IMR-90 (cell line): ENCODE measurements around the gene RPTOR. TPM values are rescaled to one million over a fixed set of nuclear protein-coding genes. Genes with fewer than 3 reads are reported as not detected.

ENCODE experiments used
- ATAC-seq: fragments of 200-7000 bp; cut with Tn5 transposase; 2 replicates; pipeline ENCODE4 v1.9.1; 2020; ENCODE audit warnings: low read depth, mild to moderate bottlenecking, moderate library complexity
- BruUV-seq: library from RNA; stranded (reverse); fragments of 400-500 nt; replicated peaks from 2 replicates; lab custom pipeline; 2021; lab: Mats Ljungman, UMichigan
- CTCF ChIA-PET: fragments of 300-600 bp; formaldehyde crosslinking; extraction: SDS; loops from one replicate; lab custom pipeline; 2021; ENCODE audit warnings: antibody characterized with exemption; lab: Yijun Ruan, JAX
- POLR2A ChIA-PET: fragments of 300-600 bp; sonication (Branson Sonifier 250); formaldehyde crosslinking; loops from one replicate; lab custom pipeline; 2022; ENCODE audit warnings: antibody characterized with exemption; ENCODE audit not compliant: unreplicated experiment; lab: Charles Lee
- DNase-seq: peaks from one replicate; pipeline ENCODE4 v3.0.0; 2013
- H2AFZ ChIP-seq: replicated peaks from 2 replicates; pipeline ENCODE3; 2013; ENCODE audit warnings: low read length, mild to moderate bottlenecking; ENCODE audit not compliant: poor library complexity
- H2AK5ac ChIP-seq: 2 replicates; pipeline ENCODE4 v1.6.1; 2013; ENCODE audit warnings: low read depth, low read length, inconsistent platforms
- H2AK9ac ChIP-seq: replicated peaks from 2 replicates; pipeline ENCODE3; 2013; ENCODE audit warnings: mild to moderate bottlenecking, low read depth, low read length, moderate library complexity; ENCODE audit not compliant: poor library complexity
- H2BK120ac ChIP-seq: 2 replicates; pipeline ENCODE4 v1.6.1; 2013; ENCODE audit warnings: low read depth, low read length, inconsistent platforms
- H2BK15ac ChIP-seq: 3 replicates; pipeline ENCODE4 v1.6.1; 2013; ENCODE audit warnings: low read depth, low read length, inconsistent platforms
- H2BK20ac ChIP-seq: 2 replicates; pipeline ENCODE4 v1.6.1; 2013; ENCODE audit warnings: low read depth, mild to moderate bottlenecking, inconsistent platforms, low read length, moderate library complexity
- H2BK5ac ChIP-seq: 2 replicates; pipeline ENCODE4 v1.6.1; 2013; ENCODE audit warnings: mild to moderate bottlenecking, low read depth, low read length, inconsistent platforms; ENCODE audit not compliant: poor library complexity, severe bottlenecking
- H3K14ac ChIP-seq: replicated peaks from 2 replicates; pipeline ENCODE4 v1.6.1; 2013; ENCODE audit warnings: low read depth, low read length, inconsistent platforms
- H3K18ac ChIP-seq: 2 replicates; pipeline ENCODE4 v1.6.1; 2013; ENCODE audit warnings: low read depth, low read length, control low read depth
- H3K23ac ChIP-seq: 2 replicates; pipeline ENCODE4 v1.6.1; 2013; ENCODE audit warnings: low read depth, low read length, inconsistent platforms
- H3K27ac ChIP-seq: 2 replicates; pipeline ENCODE4 v1.5.1; 2013; ENCODE audit warnings: mild to moderate bottlenecking, control low read depth, low read length; ENCODE audit not compliant: insufficient read depth
- H3K27me3 ChIP-seq: 2 replicates; pipeline ENCODE4 v1.6.1; 2013; ENCODE audit warnings: low read length; ENCODE audit not compliant: control insufficient read depth, insufficient read depth
- H3K36me3 ChIP-seq: 2 replicates; pipeline ENCODE4 v1.6.1; 2013; ENCODE audit warnings: low read length, mixed read lengths; ENCODE audit not compliant: control insufficient read depth, insufficient read depth
- H3K4ac ChIP-seq: 2 replicates; pipeline ENCODE4 v1.6.1; 2013; ENCODE audit warnings: low read depth, low read length, inconsistent platforms
- H3K4me1 ChIP-seq: 2 replicates; pipeline ENCODE4 v1.6.1; 2013; ENCODE audit warnings: low read length, mixed read lengths; ENCODE audit not compliant: control insufficient read depth, insufficient read depth
- H3K4me2 ChIP-seq: 2 replicates; pipeline ENCODE4 v1.6.1; 2013; ENCODE audit warnings: low read depth, mild to moderate bottlenecking, control low read depth, low read length, moderate library complexity
- H3K4me3 ChIP-seq: 2 replicates; pipeline ENCODE4 v1.5.1; 2013; ENCODE audit warnings: low read depth, mild to moderate bottlenecking, control low read depth, low read length, moderate library complexity; ENCODE audit not compliant: insufficient read depth
- H3K56ac ChIP-seq: 2 replicates; pipeline ENCODE4 v1.6.1; 2013; ENCODE audit warnings: low read length, inconsistent platforms; ENCODE audit not compliant: insufficient read depth; ENCODE audit errors: extremely low read depth
- H3K79me1 ChIP-seq, 2 experiments: 2 replicates each; pipeline ENCODE4 v1.6.1; 2013; ENCODE audit warnings: low read length in 2 of 2, inconsistent platforms in 1 of 2, low read depth in 1 of 2
- H3K9ac ChIP-seq: 2 replicates; pipeline ENCODE4 v1.6.1; 2013; ENCODE audit warnings: low read depth, low read length, control low read depth
- H3K9me1 ChIP-seq: 2 replicates; pipeline ENCODE4 v1.6.1; 2013; ENCODE audit warnings: low read length, inconsistent platforms; ENCODE audit not compliant: insufficient read depth
- H3K9me3 ChIP-seq: 2 replicates; pipeline ENCODE4 v1.6.1; 2013; ENCODE audit warnings: low read length; ENCODE audit not compliant: control insufficient read depth, insufficient read depth
- H4K20me1 ChIP-seq: 2 replicates; pipeline ENCODE4 v1.6.1; 2013; ENCODE audit warnings: low read length, inconsistent platforms; ENCODE audit not compliant: insufficient read depth
- H4K5ac ChIP-seq: 2 replicates; pipeline ENCODE4 v1.6.1; 2013; ENCODE audit warnings: mild to moderate bottlenecking, low read depth, low read length, control low read depth
- H4K8ac ChIP-seq, 2 experiments: 2 replicates each; pipeline ENCODE4 v1.6.1; 2013; ENCODE audit warnings: low read depth in 2 of 2, low read length in 2 of 2, control low read depth in 1 of 2, inconsistent platforms in 1 of 2
- H4K91ac ChIP-seq: 2 replicates; pipeline ENCODE4 v1.6.1; 2013; ENCODE audit warnings: low read depth, low read length, inconsistent platforms; ENCODE audit not compliant: insufficient read depth
- BHLHE40 ChIP-seq: fragments of 150-350 bp; IDR thresholded peaks from 2 replicates; pipeline ENCODE4 v1.6.1; 2016; ENCODE audit warnings: mild to moderate bottlenecking, low read depth, low read length
- ELK1 ChIP-seq: fragments of 150-350 bp; IDR thresholded peaks from 2 replicates; pipeline ENCODE4 v1.6.1; 2016; ENCODE audit warnings: low read depth, mild to moderate bottlenecking, low read length, moderate library complexity, borderline replicate concordance
- MAFK ChIP-seq: IDR thresholded peaks from 2 replicates; pipeline ENCODE4 v1.6.1; 2012; ENCODE audit warnings: low read depth, low read length, improper control_type of control experiment
- MAZ ChIP-seq: IDR thresholded peaks from 2 replicates; pipeline ENCODE4 v1.6.1; 2012; ENCODE audit warnings: low read depth, mild to moderate bottlenecking, low read length, improper control_type of control experiment, moderate library complexity, borderline replicate concordance
- NFE2L2 ChIP-seq: fragments of 150-350 bp; IDR thresholded peaks from 2 replicates; pipeline ENCODE4 v1.6.1; 2016; ENCODE audit warnings: low read depth, mild to moderate bottlenecking, low read length
- WGBS, 2 experiments: methylation state at CpG; one replicate each; pipeline versions ENCODE4 v1.1.5 to v1.1.7; 2013; ENCODE audit warnings: missing lambda C conversion rate in 2 of 2; ENCODE audit not compliant: insufficient read length in 1 of 2; ENCODE audit errors: extremely low coverage in 2 of 2; 5-methylcytosine and 5-hydroxymethylcytosine counted together
- dilution Hi-C: fragments of 300-500 bp; cut with HindIII; formaldehyde crosslinking; loops from one replicate; pipeline ENCODE4 v1.14.3; 2018; ENCODE audit warnings: low sequenced_read_pairs; ENCODE audit not compliant: unreplicated experiment
- in situ Hi-C: fragments of 300-500 bp; cut with MboI; formaldehyde crosslinking; loops from 3 replicates; pipeline ENCODE4 v1.14.3; 2019; ENCODE audit warnings: low sequenced_read_pairs, inconsistent platforms, mixed read lengths
- intact Hi-C: fragments of 100-400 bp; cut with micrococcal nuclease; formaldehyde crosslinking; loops from 2 replicates; pipeline ENCODE4 v1.10.0; 2022
- polyA plus RNA-seq, 3 experiments: library from polyadenylated mRNA; depleted of rRNA; stranded (reverse); fragments of >200 nt; gene quantifications; 2 replicates each; pipeline ENCODE4 v1.2.3, GENCODE V29; 2012; ENCODE audit warnings: low replicate concordance in 1 of 3
- total RNA-seq: library from RNA; depleted of rRNA; stranded (reverse); fragments of >200 nt; gene quantifications from 2 replicates; pipeline ENCODE4 v1.2.3, GENCODE V29; 2012

Gene RPTOR
- total and polyA plus RNA-seq, 2 of the 4 experiments (the other 2 are of a cell fraction), result 10.8 to 14.7 TPM

- Histone ChIP-seq H2BK20ac (no peak overlapping the region), H3K4ac (no peak overlapping the region), H4K8ac (no peak overlapping the region), H3K14ac (no peak overlapping the region), H3K18ac (no peak overlapping the region), H4K20me1 (peaks cover 8% of the 10 kb centered on the region; the same call in 1 of the 2 replicates), H2AK9ac (no peak overlapping the region), H3K9ac (no peak overlapping the region), H3K36me3 (no peaks in the 10 kb centered on the region), H3K79me1 (peaks cover 33 to 73% of the 10 kb centered on the region in 2 experiments), H2BK120ac (no peak overlapping the region), H3K9me3 (no peaks in the 10 kb centered on the region), H4K5ac (no peak overlapping the region), H2BK15ac (no peak overlapping the region), H4K91ac (no peak overlapping the region), H2AFZ (no peak overlapping the region), H3K4me1 (peaks cover 14% of the 10 kb centered on the region), H2BK5ac (no peak overlapping the region), H3K27me3 (no peaks in the 10 kb centered on the region), H2AK5ac (no peak overlapping the region), H3K4me2 (no peak overlapping the region), H3K27ac (no peak overlapping the region), H3K23ac (no peak overlapping the region), H3K4me3 (no peak overlapping the region), H3K56ac (no peak overlapping the region), H3K9me1 (peaks cover 15% of the 10 kb centered on the region)
- dilution Hi-C loops (no loop called here), in situ Hi-C loops (no loop called here), intact Hi-C loops (no loop called here)
- DNase-seq (no peak), ATAC-seq (no peak)
- BruUV-seq, result no TSS peak
- CTCF ChIA-PET, result no interaction called here
- POLR2A ChIA-PET, result no interaction called here
- no peak for TF ChIP-seq ELK1
- no peak for TF ChIP-seq BHLHE40
- TF ChIP-seq NFE2L2, result no peak
- 0 out of 2 replicates have a peak, but pooled peaks have one; percentile 41 for TF ChIP-seq MAFK
- no peak for TF ChIP-seq MAZ
- WGBS, 2 experiments, result 97% methylated on average over 11 of the region's 20 CpGs; no CpG with 5 or more reads in 1 of the 2 experiments
Observed at GRCh38 chr17:80668375-80669148, 123.9 kb downstream of the RPTOR start.
